Vagina (tissue), 2 donors: ENCODE results near the gene ANKRD28.
"Not testable (repeated sequence)": the region's sequence is repeated elsewhere in the genome, so short reads cannot be mapped to it uniquely, and the experiment has no call there.

Experiments
- CTCF ChIP-seq, 3 experiments: fragments of 450-650 bp in 2 of 3; fragments of 200-600 bp in 1 of 3; sonication (generic) in 1 of 3; IDR thresholded peaks; one replicate each; pipeline ENCODE4 v1.5.1; 2017 to 2019; ENCODE audit warnings: antibody characterized with exemption in 3 of 3, mild to moderate bottlenecking in 2 of 3, moderate library complexity in 2 of 3
- POLR2AphosphoS5 ChIP-seq, 2 donors: sonication (generic); formaldehyde crosslinking; IDR thresholded peaks; one replicate each; pipeline ENCODE4 v1.9.0; 2017; ENCODE audit warnings: antibody characterized with exemption in 2 of 2, mild to moderate bottlenecking in 2 of 2, low read depth in 1 of 2; ENCODE audit not compliant: insufficient read depth in 1 of 2

GRCh38 chr3:15738616-15739005 lies 59.2 kb downstream of the ANKRD28 start:
- TF ChIP-seq POLR2AphosphoS5 (IDR thresholded peaks at IDR 0.05; ENCODE audit: insufficient read depth in 1 of 2, low read depth in 1 of 2); CTCF (IDR thresholded peaks at IDR 0.05): not testable (repeated sequence)
